ENCODE measurements around the gene TESK1. TPM values are rescaled to one million over a fixed set of nuclear protein-coding genes. Genes with fewer than 3 reads are reported as not detected.

TESK1 gene
- total and polyA plus RNA-seq, 2 experiments from 2014 or later: 14.1 to 21.6 TPM

DNA sequence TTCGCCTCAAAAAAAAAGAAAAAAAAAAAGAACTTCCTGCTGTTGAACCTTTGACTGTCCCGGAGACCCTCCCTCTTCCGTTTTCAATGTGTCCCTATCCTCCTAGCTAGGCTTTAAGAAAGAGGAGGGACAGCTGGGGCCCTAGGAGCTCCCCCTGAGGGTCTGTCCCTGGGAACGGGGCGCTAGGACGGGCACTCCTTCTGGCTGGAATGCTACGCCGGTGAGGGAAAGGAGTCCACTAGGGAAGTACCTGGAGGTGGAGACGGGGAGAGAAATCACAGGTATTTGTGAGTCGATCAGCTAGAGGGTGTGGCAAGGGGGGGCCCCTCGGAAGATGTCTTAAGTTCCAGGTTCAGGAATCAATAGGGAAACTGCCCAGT is 41.1 kb downstream of the TESK1 start:
- no peaks in the 10 kb centered on the region for H3K9me2 ChIP-seq (ENCODE audit: insufficient read depth)
- peak overlapping the region; percentile 75 for H3K4me3 ChIP-seq
- peak overlapping the region; percentile 86 for H3K9ac ChIP-seq
- WGBS, 2 experiments (ENCODE audit: low coverage in 1 of 2, low lambda C conversion rate in 2 of 2, missing lambda C conversion rate in 2 of 2): 6% methylated on average over 10 to 11 of the region's 11 CpGs
- no peaks in the 10 kb centered on the region for H4K20me1 ChIP-seq (ENCODE audit: insufficient read depth)
- H3K36me3 ChIP-seq (ENCODE audit: low read depth): no peaks in the 10 kb centered on the region
- peak overlapping the region; percentile 87 for H2AFZ ChIP-seq
- DNase-seq: peak; percentile 54
- peaks cover 34% of the 10 kb centered on the region for H3F3A ChIP-seq (ENCODE audit: insufficient read depth)
- 0 out of 2 replicates have a peak, but pooled peaks cover 5% of the 10 kb centered on the region for H3K79me2 ChIP-seq (ENCODE audit: insufficient read depth)
- H3K27ac ChIP-seq: peak overlapping the region; percentile 93
- H3K4me2 ChIP-seq (ENCODE audit: unreplicated experiment): peak overlapping the region; percentile 68
- no peaks in the 10 kb centered on the region for H3K27me3 ChIP-seq (replicated peaks; ENCODE audit: insufficient read depth)
- in situ Hi-C loops (cut with MboI): no loop called here
- H3K9me3 ChIP-seq (ENCODE audit: low read depth): no peaks in the 10 kb centered on the region
- TF ChIP-seq EZH2phosphoT487 (IDR thresholded peaks at IDR 0.05; ENCODE audit: insufficient read depth, low read depth) (no peak), EZH2 (IDR thresholded peaks at IDR 0.05; ENCODE audit: insufficient read depth, poor library complexity, severe bottlenecking) (no peak)
- H3K4me1 ChIP-seq (ENCODE audit: insufficient read depth): peaks cover 51% of the 10 kb centered on the region

DNA sequence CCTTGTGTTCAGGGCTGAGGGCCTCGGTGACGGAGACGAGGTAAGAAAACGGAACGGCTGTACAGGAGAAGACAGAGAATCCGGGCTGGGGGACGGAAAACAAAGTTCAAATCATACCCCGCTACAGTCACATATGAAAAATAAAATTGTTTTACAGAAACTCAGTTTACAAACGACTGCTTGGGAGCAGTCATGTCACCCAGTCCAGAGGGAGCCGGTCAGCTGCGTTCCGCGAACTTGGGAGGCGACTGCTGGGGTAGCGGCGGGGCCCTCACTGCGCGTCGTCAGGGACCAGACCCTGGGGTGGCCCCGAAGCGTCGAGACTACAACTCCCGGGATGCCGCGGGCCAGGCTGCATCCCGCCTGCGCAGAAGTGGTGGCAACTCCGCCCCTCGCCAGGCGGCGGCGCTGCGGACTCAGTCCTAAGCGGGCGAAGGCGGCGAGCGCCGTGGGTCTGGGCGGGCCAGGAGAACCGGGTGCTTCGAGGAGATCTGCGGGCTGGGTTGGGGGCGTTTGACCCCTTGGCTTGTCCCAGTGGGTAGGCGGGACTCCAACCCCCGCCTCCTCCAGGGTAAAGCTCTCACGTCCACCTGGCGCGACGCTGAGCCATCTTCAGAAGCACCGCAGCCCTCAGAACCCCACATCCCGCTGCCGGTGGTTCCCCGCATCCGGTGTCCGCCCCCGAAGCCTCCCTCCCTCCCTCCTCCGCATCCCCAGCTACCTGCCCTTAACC is 41.6 kb downstream of the TESK1 start:
- Histone ChIP-seq H3K4me1 (ENCODE audit: insufficient read depth) (peaks cover 51% of the 10 kb centered on the region), H3K9me2 (ENCODE audit: insufficient read depth) (no peaks in the 10 kb centered on the region), H3K79me2 (ENCODE audit: insufficient read depth) (0 out of 2 replicates have a peak, but pooled peaks cover 5% of the 10 kb centered on the region), H3K27ac (peak overlapping the region; percentile 93), H3K36me3 (ENCODE audit: low read depth) (no peaks in the 10 kb centered on the region), H3K9ac (peak overlapping the region; percentile 86), H3F3A (ENCODE audit: insufficient read depth) (peaks cover 34% of the 10 kb centered on the region), H3K4me2 (ENCODE audit: unreplicated experiment) (peak overlapping the region; percentile 68), H2AFZ (peak overlapping the region; percentile 87), H4K20me1 (ENCODE audit: insufficient read depth) (no peaks in the 10 kb centered on the region), H3K27me3 (replicated peaks; ENCODE audit: insufficient read depth) (no peaks in the 10 kb centered on the region), H3K9me3 (ENCODE audit: low read depth) (no peaks in the 10 kb centered on the region), H3K4me3 (peak overlapping the region; percentile 75)
- TF ChIP-seq EZH2 (IDR thresholded peaks at IDR 0.05; ENCODE audit: insufficient read depth, poor library complexity, severe bottlenecking) (no peak), EZH2phosphoT487 (IDR thresholded peaks at IDR 0.05; ENCODE audit: insufficient read depth, low read depth) (no peak)
- DNase-seq: peak; percentile 97
- in situ Hi-C loops (cut with MboI): no loop called here
- 1 to 2% methylated on average over 42 to 56 of the region's 58 CpGs for WGBS, 2 experiments (ENCODE audit: low coverage in 1 of 2, low lambda C conversion rate in 2 of 2, missing lambda C conversion rate in 2 of 2)

DNA sequence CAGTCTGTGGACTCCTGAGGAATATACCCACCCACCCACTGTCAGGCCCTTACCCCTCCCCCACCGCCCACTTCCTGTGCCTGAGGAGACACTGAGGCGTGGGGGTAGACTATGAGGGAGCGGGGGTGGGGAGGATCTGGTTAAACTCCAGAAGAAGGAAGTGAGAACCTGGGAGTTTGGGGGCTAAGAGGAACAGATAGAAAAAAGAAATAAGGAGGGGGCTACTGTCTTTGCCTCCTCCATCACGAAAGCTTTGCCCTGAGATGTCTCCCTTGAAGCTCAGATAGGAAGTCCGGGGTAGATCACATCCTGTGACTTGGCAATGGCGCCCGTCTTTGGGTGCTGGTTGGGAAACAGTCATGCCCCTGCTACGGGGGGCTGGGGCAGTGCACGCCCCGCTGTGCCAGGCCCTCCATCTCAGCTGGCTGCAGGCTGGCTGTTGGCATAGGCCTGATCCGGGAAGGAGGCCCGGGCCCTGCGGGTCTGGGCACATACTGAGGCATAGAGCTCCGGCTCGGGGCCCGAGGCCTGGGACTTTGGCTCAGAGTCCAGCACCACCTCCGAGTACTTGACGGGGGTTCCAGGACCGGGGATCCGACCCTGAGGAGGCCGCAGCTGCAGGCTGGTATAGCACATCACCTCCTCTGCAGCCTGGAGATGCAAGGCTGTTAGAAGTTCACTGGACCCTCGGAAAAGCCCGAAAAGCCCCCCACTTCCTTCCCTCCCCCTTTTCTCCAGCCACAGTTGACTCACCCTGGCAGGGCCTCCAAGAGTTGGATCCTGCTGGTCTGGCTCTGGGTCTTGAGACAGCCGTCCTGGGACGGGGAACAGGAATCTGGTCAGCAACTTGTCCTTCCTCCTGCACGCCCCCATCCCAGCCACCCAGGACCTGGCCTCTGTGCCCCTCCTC is 44.6 kb downstream of the TESK1 start:
- TF ChIP-seq EZH2phosphoT487 (IDR thresholded peaks at IDR 0.05; ENCODE audit: insufficient read depth, low read depth) (no peak), EZH2 (IDR thresholded peaks at IDR 0.05; ENCODE audit: insufficient read depth, poor library complexity, severe bottlenecking) (no peak)
- Histone ChIP-seq H4K20me1 (ENCODE audit: insufficient read depth) (no peaks in the 10 kb centered on the region), H3K4me3 (0 out of 2 replicates have a peak overlapping the region, but pooled peaks have one; percentile 13), H3K79me2 (ENCODE audit: insufficient read depth) (0 out of 2 replicates have a peak, but pooled peaks cover 5% of the 10 kb centered on the region), H3K27ac (peak overlapping the region; percentile 48), H3K9me3 (ENCODE audit: low read depth) (no peaks in the 10 kb centered on the region), H3F3A (ENCODE audit: insufficient read depth) (peaks cover 33% of the 10 kb centered on the region), H2AFZ (peak overlapping the region; percentile 89), H3K4me1 (ENCODE audit: insufficient read depth) (peaks cover 50% of the 10 kb centered on the region), H3K36me3 (ENCODE audit: low read depth) (no peaks in the 10 kb centered on the region), H3K4me2 (ENCODE audit: unreplicated experiment) (peak overlapping the region; percentile 59), H3K9me2 (ENCODE audit: insufficient read depth) (no peaks in the 10 kb centered on the region), H3K9ac (peak overlapping the region; percentile 57), H3K27me3 (replicated peaks; ENCODE audit: insufficient read depth) (no peaks in the 10 kb centered on the region)
- WGBS, 2 experiments (ENCODE audit: low coverage in 1 of 2, low lambda C conversion rate in 2 of 2, missing lambda C conversion rate in 2 of 2): 17 to 25% methylated on average over 19 to 25 of the region's 26 CpGs
- peak; percentile 82 for DNase-seq
- in situ Hi-C loops (cut with MboI): no loop called here

Measured in GM23248 (cell line).